K562 (cell line): ENCODE data around the gene PRICKLE4. TPM values are rescaled to one million over a fixed set of nuclear protein-coding genes. Genes with fewer than 3 reads are reported as not detected.

Source experiments
- CEBPG ChIP-seq, 3 experiments: fragments of 200-800 bp in 1 of 3; sonication (Bioruptor generic) in 1 of 3; sonication (generic) in 1 of 3; formaldehyde crosslinking in 1 of 3; IDR thresholded peaks in 2 of 3; conservative IDR thresholded peaks in 1 of 3; 2 replicates each; pipeline versions ENCODE4 v1.6.1 to v1.8.0; 2016 to 2022; ENCODE audit warnings: missing compliant biosample characterization in 2 of 3, missing genetic modification characterization in 2 of 3, mild to moderate bottlenecking in 1 of 3, missing genetic modification reagents in 1 of 3
- E2F5 ChIP-seq: sonication (generic); formaldehyde crosslinking; IDR thresholded peaks from 2 replicates; pipeline ENCODE4 v1.8.0; 2022; ENCODE audit warnings: mild to moderate bottlenecking, missing genetic modification reagents
- E2F6 ChIP-seq, 2 experiments: IDR thresholded peaks; 2 replicates each; pipeline ENCODE4 v1.6.1; 2011; ENCODE audit warnings: borderline replicate concordance in 1 of 2, control low read depth in 1 of 2, low read depth in 1 of 2, low read length in 1 of 2, mild to moderate bottlenecking in 1 of 2, mixed read lengths in 1 of 2, moderate library complexity in 1 of 2; ENCODE audit not compliant: insufficient read depth in 1 of 2, insufficient read length in 1 of 2, poor library complexity in 1 of 2, severe bottlenecking in 1 of 2; ENCODE audit errors: extremely low read depth in 1 of 2
- ELF2 ChIP-seq: fragments of 250-450 bp; sonication (Bioruptor Pico); IDR thresholded peaks from 2 replicates; pipeline ENCODE4 v1.5.0; 2021; ENCODE audit warnings: mild to moderate bottlenecking
- ERF ChIP-seq: fragments of 450-650 bp; formaldehyde crosslinking; IDR thresholded peaks from 2 replicates; pipeline ENCODE4 v1.4.0; 2020; ENCODE audit warnings: mild to moderate bottlenecking, mixed read lengths
- FOSL1 ChIP-seq: fragments of 200-800 bp; sonication (Bioruptor generic); conservative IDR thresholded peaks from 2 replicates; pipeline ENCODE4 v1.6.1; 2016; ENCODE audit warnings: missing genetic modification characterization, missing compliant biosample characterization
- FOXP4 ChIP-seq: sonication (generic); formaldehyde crosslinking; IDR thresholded peaks from 2 replicates; pipeline ENCODE4 v1.8.0; 2022; ENCODE audit warnings: mild to moderate bottlenecking, missing genetic modification reagents, borderline replicate concordance
- GABPA ChIP-seq: fragments of 200-800 bp; sonication (Bioruptor generic); conservative IDR thresholded peaks from 2 replicates; pipeline ENCODE4 v1.6.1; 2016; ENCODE audit warnings: low read depth, missing genetic modification characterization, missing compliant biosample characterization
- IRF9 ChIP-seq: fragments of 450-650 bp; IDR thresholded peaks from 2 replicates; pipeline ENCODE4 v1.6.1; 2016; ENCODE audit warnings: missing biosample characterization, missing genetic modification characterization
- PRMT5 ChIP-seq: sonication (generic); formaldehyde crosslinking; IDR thresholded peaks from 2 replicates; pipeline ENCODE4 v1.5.0; 2020; ENCODE audit warnings: missing genetic modification reagents
- SMAD3 ChIP-seq: fragments of 450-650 bp; formaldehyde crosslinking; conservative IDR thresholded peaks from 2 replicates; pipeline ENCODE4 v1.4.0; 2020; ENCODE audit warnings: mild to moderate bottlenecking
- SP1 ChIP-seq: sonication (generic); formaldehyde crosslinking; IDR thresholded peaks from 2 replicates; pipeline ENCODE4 v1.8.1; 2022; ENCODE audit warnings: mild to moderate bottlenecking, missing genetic modification reagents
- SPI1 ChIP-seq: IDR thresholded peaks from 2 replicates; pipeline ENCODE4 v1.6.1; 2011; ENCODE audit warnings: low read depth, low read length, control low read depth, borderline replicate concordance
- U2AF2 ChIP-seq: fragments of 200-400 bp; formaldehyde crosslinking; optimal IDR thresholded peaks from 2 replicates; pipeline ENCODE3; 2017; ENCODE audit warnings: low read depth, mild to moderate bottlenecking, low read length
- ZFX ChIP-seq: sonication (generic); formaldehyde crosslinking; IDR thresholded peaks from 2 replicates; pipeline ENCODE4 v1.8.0; 2022; ENCODE audit warnings: mild to moderate bottlenecking, missing genetic modification reagents, moderate library complexity
- polyA plus RNA-seq, 8 experiments: library from polyadenylated mRNA; depleted of rRNA in 4 of 8; stranded (reverse) in 5 of 8; unstranded in 3 of 8; fragments of >200 nt; fragmentation: Nextera tagmentation in 2 of 8; fragmentation: Illumina TruSeq in 1 of 8; extraction: Ambion mirVana in 2 of 8; extraction: Trizol in 1 of 8; gene quantifications; 2 replicates each; pipeline versions ENCODE4 v1.2.1 to v1.2.3, GENCODE V29; 2011 to 2014; ENCODE audit warnings: inconsistent platforms in 1 of 8, missing spikeins in 1 of 8
- total RNA-seq, 7 experiments: library from RNA; depleted of rRNA in 6 of 7; stranded (reverse); fragments of >200 nt in 6 of 7; fragmentation: Illumina TruSeq in 2 of 7; extraction: Trizol in 2 of 7; gene quantifications; 2 replicates each; pipeline versions ENCODE4 v1.2.1 to v1.2.3, GENCODE V29; 2011 to 2021; ENCODE audit warnings: low replicate concordance in 1 of 7
- TF ChIP-seq, protein P1 (sequence below): sonication (generic); formaldehyde crosslinking; IDR thresholded peaks from 2 replicates; pipeline ENCODE4 v1.8.1; 2023; ENCODE audit warnings: mild to moderate bottlenecking, missing genetic modification reagents, moderate library complexity
- TF ChIP-seq, protein P2 (sequence below): sonication (generic); formaldehyde crosslinking; IDR thresholded peaks from 2 replicates; pipeline ENCODE4 v1.8.0; 2022; ENCODE audit warnings: missing genetic modification reagents, mild to moderate bottlenecking, moderate library complexity, borderline replicate concordance

Gene PRICKLE4
- total and polyA plus RNA-seq, 9 of the 15 experiments (the other 6 are each of a cell fraction or from before 2014, with no cell fraction given), result 0.20 to 0.32 (median 0.27) TPM; not detected in 6

DNA sequence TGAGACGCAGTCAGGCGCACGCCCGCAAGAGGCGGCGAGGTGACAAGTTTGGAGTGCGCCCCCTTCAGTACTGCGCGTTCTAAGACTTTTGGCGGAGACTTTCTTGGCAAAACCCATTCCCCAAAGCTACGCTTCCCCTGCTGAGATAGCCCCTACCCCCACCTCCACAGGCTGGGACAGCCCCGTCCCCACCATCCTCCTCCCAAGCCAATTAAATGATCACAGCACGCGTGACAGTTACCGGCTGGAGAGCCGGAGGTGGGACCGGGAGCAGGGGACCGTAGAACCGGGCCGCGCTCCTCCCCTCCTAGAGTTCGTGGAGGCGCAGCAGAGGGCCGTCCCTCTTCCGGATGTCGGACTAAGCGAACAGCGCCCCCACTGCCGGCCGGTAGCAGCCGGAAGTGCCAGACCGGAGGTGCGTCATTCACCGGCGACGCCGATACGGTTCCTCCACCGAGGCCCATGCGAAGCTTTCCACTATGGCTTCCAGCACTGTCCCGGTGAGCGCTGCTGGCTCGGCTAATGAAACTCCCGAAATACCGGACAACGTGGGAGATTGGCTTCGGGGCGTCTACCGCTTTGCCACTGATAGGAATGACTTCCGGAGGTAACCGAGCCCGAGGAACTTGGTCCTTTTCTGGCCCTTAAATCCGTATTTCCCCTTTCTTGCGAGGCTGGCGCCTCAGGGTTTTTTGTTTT lies 6.8 kb downstream of the PRICKLE4 start, which contains the start of gene TOMM6 (continued):
- TF ChIP-seq, protein P1, sequence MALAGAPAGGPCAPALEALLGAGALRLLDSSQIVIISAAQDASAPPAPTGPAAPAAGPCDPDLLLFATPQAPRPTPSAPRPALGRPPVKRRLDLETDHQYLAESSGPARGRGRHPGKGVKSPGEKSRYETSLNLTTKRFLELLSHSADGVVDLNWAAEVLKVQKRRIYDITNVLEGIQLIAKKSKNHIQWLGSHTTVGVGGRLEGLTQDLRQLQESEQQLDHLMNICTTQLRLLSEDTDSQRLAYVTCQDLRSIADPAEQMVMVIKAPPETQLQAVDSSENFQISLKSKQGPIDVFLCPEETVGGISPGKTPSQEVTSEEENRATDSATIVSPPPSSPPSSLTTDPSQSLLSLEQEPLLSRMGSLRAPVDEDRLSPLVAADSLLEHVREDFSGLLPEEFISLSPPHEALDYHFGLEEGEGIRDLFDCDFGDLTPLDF (CRISPR knock-in tag), result peak; percentile 72; the same call in 1 of the 2 replicates
- TF ChIP-seq GABPA (tag) (peak; percentile 99), SMAD3 (no peak; the same call in 1 of the 2 replicates), ZFX (CRISPR knock-in tag) (peak; percentile 93), FOSL1 (tag) (peak; percentile 53; the same call in 1 of the 2 replicates), FOXP4 (0 out of 2 replicates have a peak, but pooled peaks have one; percentile 61), SP1 (peak; percentile 98), CEBPG (CRISPR knock-in tag; IDR thresholded peaks at IDR 0.05) (no peak), CEBPG (tag; conservative IDR thresholded peaks at IDR 0.05 in 1 of 2, IDR thresholded peaks at IDR 0.05 in 1 of 2) (no peak), ERF (CRISPR knock-in tag) (peak; percentile 76; the same call in 1 of the 2 replicates), E2F5 (CRISPR knock-in tag) (peak; percentile 80; the same call in 1 of the 2 replicates), SPI1 (peak; percentile 37; the same call in 1 of the 2 replicates), U2AF2 (no peak), ELF2 (CRISPR knock-in tag) (peak; percentile 93), E2F6 (IDR thresholded peaks at IDR 0.05; ENCODE audit: borderline replicate concordance in 1 of 2, extremely low read depth in 1 of 2, insufficient read depth in 1 of 2, insufficient read length in 1 of 2, low read depth in 1 of 2, low read length in 1 of 2, poor library complexity in 1 of 2, severe bottlenecking in 1 of 2) (peak; percentile 32 to 75), IRF9 (tag) (no peak), PRMT5 (CRISPR knock-in tag) (no peak)
- TF ChIP-seq, protein P2, sequence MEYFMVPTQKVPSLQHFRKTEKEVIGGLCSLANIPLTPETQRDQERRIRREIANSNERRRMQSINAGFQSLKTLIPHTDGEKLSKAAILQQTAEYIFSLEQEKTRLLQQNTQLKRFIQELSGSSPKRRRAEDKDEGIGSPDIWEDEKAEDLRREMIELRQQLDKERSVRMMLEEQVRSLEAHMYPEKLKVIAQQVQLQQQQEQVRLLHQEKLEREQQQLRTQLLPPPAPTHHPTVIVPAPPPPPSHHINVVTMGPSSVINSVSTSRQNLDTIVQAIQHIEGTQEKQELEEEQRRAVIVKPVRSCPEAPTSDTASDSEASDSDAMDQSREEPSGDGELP (CRISPR knock-in tag), result peak; percentile 93
